ENCODE measurements around the gene SH3TC1.

GRCh38 chr4:8176547-8177399, 22.3 kb upstream of the SH3TC1 start:
- TF ChIP-seq CTCF (conservative IDR thresholded peaks at IDR 0.05; ENCODE audit: low read length) = peak; percentile 89
- no peak for TF ChIP-seq EZH2phosphoT487 (IDR thresholded peaks at IDR 0.05; ENCODE audit: borderline replicate concordance)
